Ramos (cell line): Measurements from ENCODE around the gene RAET1L.
"Not testable (repeated sequence)": the region's sequence is repeated elsewhere in the genome, so short reads cannot be mapped to it uniquely, and the experiment has no call there.

ENCODE experiments used
- in situ Hi-C: fragments of 300-500 bp; cut with MboI; formaldehyde crosslinking; loops from one replicate; pipeline ENCODE4 v1.14.3; 2022; ENCODE audit warnings: low sequenced_read_pairs; ENCODE audit not compliant: unreplicated experiment

Gene RAET1L

DNA sequence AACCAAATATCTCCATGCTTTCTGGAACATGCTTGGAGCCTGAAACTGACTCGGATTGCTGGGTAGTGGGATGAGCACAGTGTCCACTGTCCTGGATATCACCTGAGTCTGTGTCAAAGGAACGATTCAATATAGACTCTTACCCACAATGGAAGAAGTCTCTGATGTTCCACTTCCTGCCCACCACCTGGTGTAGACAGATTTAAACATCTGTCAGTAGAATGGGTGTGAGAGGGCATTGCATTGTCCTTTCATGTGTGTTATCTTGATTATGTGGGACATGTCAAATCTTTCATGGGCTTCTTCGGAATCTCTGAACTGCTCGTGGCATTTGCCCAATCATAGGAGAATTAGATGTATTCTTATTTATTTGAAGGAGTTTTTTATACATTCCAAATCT is 22.8 kb upstream of the RAET1L start:
- in situ Hi-C loops, result no loop called here

DNA sequence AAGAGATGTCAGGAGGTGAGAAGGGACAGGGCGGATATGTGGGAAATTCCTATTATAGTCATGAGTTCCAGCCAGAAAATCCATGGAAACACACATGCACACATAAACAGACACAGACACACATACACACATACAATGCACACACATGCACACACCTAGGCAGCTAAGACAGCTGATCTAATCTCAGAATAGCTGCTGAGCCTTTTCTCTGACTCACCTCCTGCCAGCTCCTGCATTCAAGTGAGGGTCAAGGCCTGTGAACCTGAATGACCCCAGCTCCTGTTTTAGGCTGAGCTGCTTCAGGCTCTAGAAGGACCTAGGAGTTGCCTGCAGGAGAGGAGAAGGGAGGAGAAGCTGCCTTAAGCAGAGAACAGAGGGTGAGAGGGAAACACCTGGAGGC is 21.6 kb upstream of the RAET1L start:
- in situ Hi-C loops, result no loop called here

DNA sequence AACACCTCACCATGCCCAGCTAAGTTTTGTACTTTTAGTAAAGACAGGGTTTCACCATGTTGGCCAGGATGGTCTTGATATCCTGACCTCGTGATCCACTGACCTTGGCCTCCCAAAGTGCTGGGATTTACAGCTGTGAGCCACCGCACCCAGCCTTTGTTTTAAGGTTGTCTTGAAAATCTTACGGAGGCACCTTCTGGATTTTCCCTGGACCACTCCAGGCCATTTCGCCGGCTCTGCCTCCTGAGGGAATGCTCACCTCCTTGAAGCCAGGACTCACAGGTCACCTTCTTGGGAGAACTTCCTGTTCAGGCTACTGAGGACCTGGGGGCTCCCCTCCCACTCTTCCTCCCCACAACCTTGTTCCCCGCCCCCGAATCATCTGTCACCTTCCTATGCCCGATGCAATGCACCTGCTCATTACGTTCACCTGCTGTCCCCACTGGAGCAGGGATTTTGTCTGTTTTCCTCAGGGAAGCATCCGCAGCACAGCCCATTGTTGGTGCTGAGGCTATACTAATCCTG is 19.4 kb upstream of the RAET1L start:
- in situ Hi-C loops, result no loop called here

- in situ Hi-C loops, result no loop called here
Observed at GRCh38 chr6:150043501-150044412, 18.4 kb upstream of the RAET1L start.

GRCh38 chr6:150043096-150043495 is 17.8 kb upstream of the RAET1L start:
- in situ Hi-C loops, result no loop called here

DNA sequence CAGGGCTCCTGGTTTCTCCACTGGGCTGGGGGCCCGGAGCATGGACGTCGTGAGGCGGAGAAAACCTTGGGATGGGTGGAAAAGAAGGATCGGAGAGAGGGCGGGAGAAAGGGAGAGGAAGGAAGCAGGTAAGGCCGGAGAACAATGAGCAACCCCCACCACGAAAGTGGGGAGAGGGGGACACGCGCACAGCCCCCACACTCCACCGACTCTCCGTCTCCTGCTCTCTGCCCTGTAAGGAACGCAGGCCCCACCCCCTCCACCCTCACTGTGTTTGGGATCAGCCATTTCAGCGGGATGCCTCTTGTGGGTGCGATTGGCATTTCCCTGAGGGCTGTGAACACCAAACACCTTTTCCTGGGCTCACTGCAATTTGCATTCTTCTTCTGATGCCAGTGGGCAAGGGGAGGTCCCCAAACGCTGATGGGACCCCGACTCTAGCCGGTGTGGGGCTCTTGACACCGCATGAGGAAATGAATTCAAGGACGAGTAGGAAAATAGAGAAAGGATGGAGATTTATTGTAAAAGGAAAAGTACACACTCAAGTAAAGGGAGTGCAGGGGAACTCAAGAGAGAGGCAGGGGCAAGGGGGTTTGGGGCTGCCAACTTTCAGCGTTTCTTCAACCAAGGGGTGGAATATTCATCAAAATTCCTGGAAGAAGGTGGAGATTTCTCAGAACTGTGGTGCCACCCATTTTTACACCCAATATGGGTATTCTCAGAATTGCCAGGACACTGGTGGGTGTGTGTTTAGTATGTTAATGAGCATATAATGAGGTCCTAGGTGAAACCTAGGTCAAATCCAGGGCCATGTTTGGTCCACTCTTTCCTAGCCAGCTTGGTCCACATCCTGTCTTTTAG is 13.1 kb upstream of the RAET1L start:
- in situ Hi-C loops, result no loop called here

- in situ Hi-C loops, result no loop called here
Observed at GRCh38 chr6:150037526-150038201, 12.3 kb upstream of the RAET1L start.

GRCh38 chr6:150036081-150036480 is 10.7 kb upstream of the RAET1L start:
- in situ Hi-C loops, result no loop called here

GRCh38 chr6:150033207-150033771 is 8.0 kb upstream of the RAET1L start:
- in situ Hi-C loops, result no loop called here

DNA sequence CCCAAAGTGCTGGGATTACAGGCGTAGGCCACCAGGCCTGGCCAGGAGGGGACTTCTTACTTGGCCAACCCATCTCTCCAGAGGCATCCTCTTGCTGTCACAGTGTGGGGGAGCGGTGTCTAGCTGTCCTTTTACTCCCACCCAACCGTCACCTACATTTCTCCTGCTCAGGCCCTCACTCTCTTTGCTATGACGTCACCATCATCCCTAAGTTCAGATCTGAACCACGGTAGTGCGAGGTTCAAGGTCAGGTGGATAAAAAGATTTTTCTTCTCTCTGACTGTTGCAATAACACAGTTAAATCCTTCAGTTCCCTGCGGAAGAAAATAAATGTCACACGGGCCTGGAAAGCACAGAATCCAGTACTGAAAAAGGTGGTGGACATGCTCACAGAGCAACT is 7.3 kb upstream of the RAET1L start:
- in situ Hi-C loops, result no loop called here

GRCh38 chr6:150030611-150031010 is 5.3 kb upstream of the RAET1L start:
- in situ Hi-C loops, result no loop called here

- in situ Hi-C loops, result no loop called here
Observed at GRCh38 chr6:150029749-150030148, 4.4 kb upstream of the RAET1L start.

DNA sequence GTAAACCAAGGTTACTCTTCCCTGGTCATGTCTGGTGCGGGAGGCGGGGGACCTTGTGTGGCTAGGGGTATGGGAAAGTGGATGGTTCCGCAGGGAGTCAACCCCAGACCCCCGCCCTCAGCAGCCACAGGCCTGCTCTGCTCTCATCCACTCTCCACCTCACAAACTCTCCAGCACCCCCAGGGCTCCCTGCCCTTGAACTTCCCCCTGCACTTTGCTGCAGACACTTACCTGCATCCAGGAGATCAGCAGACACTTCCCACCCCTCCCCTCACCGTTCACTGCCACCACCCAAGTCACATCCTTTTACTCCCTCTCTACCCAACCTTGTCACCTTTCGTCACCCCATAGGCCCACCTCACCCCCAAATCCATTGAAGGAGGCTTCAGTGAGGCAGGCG is 3.9 kb upstream of the RAET1L start:
- in situ Hi-C loops, result no loop called here

- in situ Hi-C loops, result no loop called here
Observed at GRCh38 chr6:150028799-150029198, 3.5 kb upstream of the RAET1L start.

- in situ Hi-C loops, result no loop called here
Observed at GRCh38 chr6:150027806-150028565, 2.7 kb upstream of the RAET1L start.

GRCh38 chr6:150026976-150027805 is 1.9 kb upstream of the RAET1L start:
- in situ Hi-C loops, result no loop called here

- in situ Hi-C loops, result no loop called here
Observed at GRCh38 chr6:150024646-150025155, 631 bp downstream of the RAET1L start.

GRCh38 chr6:150024021-150024420 is 1.3 kb downstream of the RAET1L start:
- in situ Hi-C loops, result not testable (repeated sequence)
